ENCODE measurements around the gene CPAMD8. TPM values are rescaled to one million over a fixed set of nuclear protein-coding genes. Genes with fewer than 3 reads are reported as not detected.

Gene CPAMD8
- total and polyA plus RNA-seq, 9 of the 15 experiments (the other 6 are each of a cell fraction or from before 2014, with no cell fraction given) = 0.20 to 2.1 (median 1.3) TPM

- TF ChIP-seq, protein P1, sequence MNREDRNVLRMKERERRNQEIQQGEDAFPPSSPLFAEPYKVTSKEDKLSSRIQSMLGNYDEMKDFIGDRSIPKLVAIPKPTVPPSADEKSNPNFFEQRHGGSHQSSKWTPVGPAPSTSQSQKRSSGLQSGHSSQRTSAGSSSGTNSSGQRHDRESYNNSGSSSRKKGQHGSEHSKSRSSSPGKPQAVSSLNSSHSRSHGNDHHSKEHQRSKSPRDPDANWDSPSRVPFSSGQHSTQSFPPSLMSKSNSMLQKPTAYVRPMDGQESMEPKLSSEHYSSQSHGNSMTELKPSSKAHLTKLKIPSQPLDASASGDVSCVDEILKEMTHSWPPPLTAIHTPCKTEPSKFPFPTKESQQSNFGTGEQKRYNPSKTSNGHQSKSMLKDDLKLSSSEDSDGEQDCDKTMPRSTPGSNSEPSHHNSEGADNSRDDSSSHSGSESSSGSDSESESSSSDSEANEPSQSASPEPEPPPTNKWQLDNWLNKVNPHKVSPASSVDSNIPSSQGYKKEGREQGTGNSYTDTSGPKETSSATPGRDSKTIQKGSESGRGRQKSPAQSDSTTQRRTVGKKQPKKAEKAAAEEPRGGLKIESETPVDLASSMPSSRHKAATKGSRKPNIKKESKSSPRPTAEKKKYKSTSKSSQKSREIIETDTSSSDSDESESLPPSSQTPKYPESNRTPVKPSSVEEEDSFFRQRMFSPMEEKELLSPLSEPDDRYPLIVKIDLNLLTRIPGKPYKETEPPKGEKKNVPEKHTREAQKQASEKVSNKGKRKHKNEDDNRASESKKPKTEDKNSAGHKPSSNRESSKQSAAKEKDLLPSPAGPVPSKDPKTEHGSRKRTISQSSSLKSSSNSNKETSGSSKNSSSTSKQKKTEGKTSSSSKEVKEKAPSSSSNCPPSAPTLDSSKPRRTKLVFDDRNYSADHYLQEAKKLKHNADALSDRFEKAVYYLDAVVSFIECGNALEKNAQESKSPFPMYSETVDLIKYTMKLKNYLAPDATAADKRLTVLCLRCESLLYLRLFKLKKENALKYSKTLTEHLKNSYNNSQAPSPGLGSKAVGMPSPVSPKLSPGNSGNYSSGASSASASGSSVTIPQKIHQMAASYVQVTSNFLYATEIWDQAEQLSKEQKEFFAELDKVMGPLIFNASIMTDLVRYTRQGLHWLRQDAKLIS (CRISPR knock-in tag; IDR thresholded peaks at IDR 0.05) = no peak
- TF ChIP-seq KLF13 (tag; IDR thresholded peaks at IDR 0.05; ENCODE audit: borderline replicate concordance, low read depth) = peak; percentile 49; the same call in 1 of the 2 replicates
- TF ChIP-seq, protein P2, sequence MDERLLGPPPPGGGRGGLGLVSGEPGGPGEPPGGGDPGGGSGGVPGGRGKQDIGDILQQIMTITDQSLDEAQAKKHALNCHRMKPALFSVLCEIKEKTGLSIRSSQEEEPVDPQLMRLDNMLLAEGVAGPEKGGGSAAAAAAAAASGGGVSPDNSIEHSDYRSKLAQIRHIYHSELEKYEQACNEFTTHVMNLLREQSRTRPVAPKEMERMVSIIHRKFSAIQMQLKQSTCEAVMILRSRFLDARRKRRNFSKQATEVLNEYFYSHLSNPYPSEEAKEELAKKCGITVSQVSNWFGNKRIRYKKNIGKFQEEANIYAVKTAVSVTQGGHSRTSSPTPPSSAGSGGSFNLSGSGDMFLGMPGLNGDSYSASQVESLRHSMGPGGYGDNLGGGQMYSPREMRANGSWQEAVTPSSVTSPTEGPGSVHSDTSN (CRISPR knock-in tag; IDR thresholded peaks at IDR 0.05; ENCODE audit: low read depth) = no peak
- TF ChIP-seq, protein P2 (tag; conservative IDR thresholded peaks at IDR 0.05; ENCODE audit: low read depth) = no peak
- no peak for TF ChIP-seq ZNF785 (CRISPR knock-in tag; IDR thresholded peaks at IDR 0.05)
- TF ChIP-seq KAT7 (CRISPR knock-in tag; IDR thresholded peaks at IDR 0.05; ENCODE audit: borderline replicate concordance) = no peak
- TF ChIP-seq, protein P3, sequence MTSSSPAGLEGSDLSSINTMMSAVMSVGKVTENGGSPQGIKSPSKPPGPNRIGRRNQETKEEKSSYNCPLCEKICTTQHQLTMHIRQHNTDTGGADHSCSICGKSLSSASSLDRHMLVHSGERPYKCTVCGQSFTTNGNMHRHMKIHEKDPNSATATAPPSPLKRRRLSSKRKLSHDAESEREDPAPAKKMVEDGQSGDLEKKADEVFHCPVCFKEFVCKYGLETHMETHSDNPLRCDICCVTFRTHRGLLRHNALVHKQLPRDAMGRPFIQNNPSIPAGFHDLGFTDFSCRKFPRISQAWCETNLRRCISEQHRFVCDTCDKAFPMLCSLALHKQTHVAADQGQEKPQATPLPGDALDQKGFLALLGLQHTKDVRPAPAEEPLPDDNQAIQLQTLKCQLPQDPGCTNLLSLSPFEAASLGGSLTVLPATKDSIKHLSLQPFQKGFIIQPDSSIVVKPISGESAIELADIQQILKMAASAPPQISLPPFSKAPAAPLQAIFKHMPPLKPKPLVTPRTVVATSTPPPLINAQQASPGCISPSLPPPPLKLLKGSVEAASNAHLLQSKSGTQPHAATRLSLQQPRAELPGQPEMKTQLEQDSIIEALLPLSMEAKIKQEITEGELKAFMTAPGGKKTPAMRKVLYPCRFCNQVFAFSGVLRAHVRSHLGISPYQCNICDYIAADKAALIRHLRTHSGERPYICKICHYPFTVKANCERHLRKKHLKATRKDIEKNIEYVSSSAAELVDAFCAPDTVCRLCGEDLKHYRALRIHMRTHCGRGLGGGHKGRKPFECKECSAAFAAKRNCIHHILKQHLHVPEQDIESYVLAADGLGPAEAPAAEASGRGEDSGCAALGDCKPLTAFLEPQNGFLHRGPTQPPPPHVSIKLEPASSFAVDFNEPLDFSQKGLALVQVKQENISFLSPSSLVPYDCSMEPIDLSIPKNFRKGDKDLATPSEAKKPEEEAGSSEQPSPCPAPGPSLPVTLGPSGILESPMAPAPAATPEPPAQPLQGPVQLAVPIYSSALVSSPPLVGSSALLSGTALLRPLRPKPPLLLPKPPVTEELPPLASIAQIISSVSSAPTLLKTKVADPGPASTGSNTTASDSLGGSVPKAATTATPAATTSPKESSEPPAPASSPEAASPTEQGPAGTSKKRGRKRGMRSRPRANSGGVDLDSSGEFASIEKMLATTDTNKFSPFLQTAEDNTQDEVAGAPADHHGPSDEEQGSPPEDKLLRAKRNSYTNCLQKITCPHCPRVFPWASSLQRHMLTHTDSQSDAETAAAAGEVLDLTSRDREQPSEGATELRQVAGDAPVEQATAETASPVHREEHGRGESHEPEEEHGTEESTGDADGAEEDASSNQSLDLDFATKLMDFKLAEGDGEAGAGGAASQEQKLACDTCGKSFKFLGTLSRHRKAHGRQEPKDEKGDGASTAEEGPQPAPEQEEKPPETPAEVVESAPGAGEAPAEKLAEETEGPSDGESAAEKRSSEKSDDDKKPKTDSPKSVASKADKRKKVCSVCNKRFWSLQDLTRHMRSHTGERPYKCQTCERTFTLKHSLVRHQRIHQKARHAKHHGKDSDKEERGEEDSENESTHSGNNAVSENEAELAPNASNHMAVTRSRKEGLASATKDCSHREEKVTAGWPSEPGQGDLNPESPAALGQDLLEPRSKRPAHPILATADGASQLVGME (CRISPR knock-in tag; IDR thresholded peaks at IDR 0.05) = no peak
- no peak for TF ChIP-seq TGIF2 (CRISPR knock-in tag; IDR thresholded peaks at IDR 0.05)
- TF ChIP-seq CEBPZ (IDR thresholded peaks at IDR 0.05; ENCODE audit: borderline replicate concordance, low read depth, low read length) = no peak
Measured at GRCh38 chr19:16897029-16897855, 129.4 kb downstream of the CPAMD8 start (continued).
